Measurements from ENCODE around the gene AHDC1. TPM values are rescaled to one million over a fixed set of nuclear protein-coding genes. Genes with fewer than 3 reads are reported as not detected.
A peak's percentile ranks its signal among the peaks of the same experiment; 100 is the strongest.

AHDC1 gene
- total and polyA plus RNA-seq, 9 of the 15 experiments (the other 6 are each of a cell fraction or from before 2014, with no cell fraction given): 0.21 to 36.4 (median 4.7) TPM

DNA sequence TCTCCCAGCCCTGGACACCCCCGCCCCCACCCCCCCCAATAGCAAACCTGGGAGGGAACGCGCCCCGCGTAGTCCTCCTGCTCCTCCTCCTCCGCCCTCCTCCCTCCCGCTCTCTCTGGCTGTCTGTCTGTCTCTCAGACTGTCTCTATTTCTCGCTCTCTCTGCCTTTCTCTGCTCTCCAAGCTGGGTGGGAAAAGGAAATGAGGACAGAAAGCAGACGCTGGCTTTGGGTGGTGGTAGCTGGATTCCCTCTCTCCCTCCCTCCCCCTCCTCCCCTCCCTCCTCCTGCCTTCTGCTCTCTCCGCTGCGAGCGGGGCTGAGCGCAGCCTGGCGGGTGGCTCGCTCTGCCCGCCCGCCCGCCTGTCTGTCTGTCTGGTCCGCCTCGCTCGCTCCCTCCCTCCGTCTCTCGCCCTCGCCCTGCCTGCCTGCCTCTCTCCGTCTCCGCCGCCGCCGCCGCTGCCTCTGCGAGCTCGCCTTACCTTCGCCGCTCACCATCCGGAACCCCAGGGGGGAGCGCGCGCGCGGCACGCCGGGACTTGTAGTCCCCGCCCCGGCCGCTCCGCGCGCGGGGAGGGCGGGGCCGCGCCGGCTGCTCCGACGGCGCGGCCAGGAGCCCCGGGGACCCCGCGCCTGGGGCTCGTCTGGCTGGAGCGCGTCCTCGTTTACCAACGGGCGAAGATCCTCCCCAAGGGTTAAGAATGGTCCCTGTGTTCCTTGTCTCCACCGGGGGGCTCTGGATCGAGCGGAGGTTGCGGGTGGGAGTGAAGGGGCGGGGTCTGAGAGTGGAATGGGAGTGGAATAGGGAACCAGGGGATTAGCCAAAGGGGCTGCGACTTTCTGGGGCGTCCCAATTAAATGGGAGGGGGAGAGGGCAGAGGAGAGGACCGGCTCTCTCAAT, at the start of gene AHDC1 (continued):
- TF ChIP-seq, protein P1, sequence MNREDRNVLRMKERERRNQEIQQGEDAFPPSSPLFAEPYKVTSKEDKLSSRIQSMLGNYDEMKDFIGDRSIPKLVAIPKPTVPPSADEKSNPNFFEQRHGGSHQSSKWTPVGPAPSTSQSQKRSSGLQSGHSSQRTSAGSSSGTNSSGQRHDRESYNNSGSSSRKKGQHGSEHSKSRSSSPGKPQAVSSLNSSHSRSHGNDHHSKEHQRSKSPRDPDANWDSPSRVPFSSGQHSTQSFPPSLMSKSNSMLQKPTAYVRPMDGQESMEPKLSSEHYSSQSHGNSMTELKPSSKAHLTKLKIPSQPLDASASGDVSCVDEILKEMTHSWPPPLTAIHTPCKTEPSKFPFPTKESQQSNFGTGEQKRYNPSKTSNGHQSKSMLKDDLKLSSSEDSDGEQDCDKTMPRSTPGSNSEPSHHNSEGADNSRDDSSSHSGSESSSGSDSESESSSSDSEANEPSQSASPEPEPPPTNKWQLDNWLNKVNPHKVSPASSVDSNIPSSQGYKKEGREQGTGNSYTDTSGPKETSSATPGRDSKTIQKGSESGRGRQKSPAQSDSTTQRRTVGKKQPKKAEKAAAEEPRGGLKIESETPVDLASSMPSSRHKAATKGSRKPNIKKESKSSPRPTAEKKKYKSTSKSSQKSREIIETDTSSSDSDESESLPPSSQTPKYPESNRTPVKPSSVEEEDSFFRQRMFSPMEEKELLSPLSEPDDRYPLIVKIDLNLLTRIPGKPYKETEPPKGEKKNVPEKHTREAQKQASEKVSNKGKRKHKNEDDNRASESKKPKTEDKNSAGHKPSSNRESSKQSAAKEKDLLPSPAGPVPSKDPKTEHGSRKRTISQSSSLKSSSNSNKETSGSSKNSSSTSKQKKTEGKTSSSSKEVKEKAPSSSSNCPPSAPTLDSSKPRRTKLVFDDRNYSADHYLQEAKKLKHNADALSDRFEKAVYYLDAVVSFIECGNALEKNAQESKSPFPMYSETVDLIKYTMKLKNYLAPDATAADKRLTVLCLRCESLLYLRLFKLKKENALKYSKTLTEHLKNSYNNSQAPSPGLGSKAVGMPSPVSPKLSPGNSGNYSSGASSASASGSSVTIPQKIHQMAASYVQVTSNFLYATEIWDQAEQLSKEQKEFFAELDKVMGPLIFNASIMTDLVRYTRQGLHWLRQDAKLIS (CRISPR knock-in tag; IDR thresholded peaks at IDR 0.05): no peak
- TF ChIP-seq, protein P2, sequence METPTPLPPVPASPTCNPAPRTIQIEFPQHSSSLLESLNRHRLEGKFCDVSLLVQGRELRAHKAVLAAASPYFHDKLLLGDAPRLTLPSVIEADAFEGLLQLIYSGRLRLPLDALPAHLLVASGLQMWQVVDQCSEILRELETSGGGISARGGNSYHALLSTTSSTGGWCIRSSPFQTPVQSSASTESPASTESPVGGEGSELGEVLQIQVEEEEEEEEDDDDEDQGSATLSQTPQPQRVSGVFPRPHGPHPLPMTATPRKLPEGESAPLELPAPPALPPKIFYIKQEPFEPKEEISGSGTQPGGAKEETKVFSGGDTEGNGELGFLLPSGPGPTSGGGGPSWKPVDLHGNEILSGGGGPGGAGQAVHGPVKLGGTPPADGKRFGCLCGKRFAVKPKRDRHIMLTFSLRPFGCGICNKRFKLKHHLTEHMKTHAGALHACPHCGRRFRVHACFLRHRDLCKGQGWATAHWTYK (CRISPR knock-in tag; IDR thresholded peaks at IDR 0.05): 0 out of 2 replicates have a peak, but pooled peaks have one; percentile 62
- TF ChIP-seq, protein P3, sequence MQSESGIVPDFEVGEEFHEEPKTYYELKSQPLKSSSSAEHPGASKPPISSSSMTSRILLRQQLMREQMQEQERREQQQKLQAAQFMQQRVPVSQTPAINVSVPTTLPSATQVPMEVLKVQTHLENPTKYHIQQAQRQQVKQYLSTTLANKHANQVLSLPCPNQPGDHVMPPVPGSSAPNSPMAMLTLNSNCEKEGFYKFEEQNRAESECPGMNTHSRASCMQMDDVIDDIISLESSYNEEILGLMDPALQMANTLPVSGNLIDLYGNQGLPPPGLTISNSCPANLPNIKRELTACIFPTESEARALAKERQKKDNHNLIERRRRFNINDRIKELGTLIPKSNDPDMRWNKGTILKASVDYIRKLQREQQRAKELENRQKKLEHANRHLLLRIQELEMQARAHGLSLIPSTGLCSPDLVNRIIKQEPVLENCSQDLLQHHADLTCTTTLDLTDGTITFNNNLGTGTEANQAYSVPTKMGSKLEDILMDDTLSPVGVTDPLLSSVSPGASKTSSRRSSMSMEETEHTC (IDR thresholded peaks at IDR 0.05): no peak
- TF ChIP-seq PHF8 (IDR thresholded peaks at IDR 0.05; ENCODE audit: borderline replicate concordance, low read length): peak; percentile 69; the same call in 1 of the 2 replicates
- TF ChIP-seq ZFP30 (CRISPR knock-in tag; IDR thresholded peaks at IDR 0.05; ENCODE audit: borderline replicate concordance): no peak
- TF ChIP-seq ZBTB1 (CRISPR knock-in tag; IDR thresholded peaks at IDR 0.05; ENCODE audit: borderline replicate concordance, low read depth): no peak; the same call in 1 of the 2 replicates
- TF ChIP-seq ESRRB (CRISPR knock-in tag; IDR thresholded peaks at IDR 0.05; ENCODE audit: borderline replicate concordance): no peak
- no peak for TF ChIP-seq ZNF76 (CRISPR knock-in tag; IDR thresholded peaks at IDR 0.05; ENCODE audit: borderline replicate concordance)
- no peak for TF ChIP-seq MECOM (CRISPR knock-in tag; IDR thresholded peaks at IDR 0.05)
- no peak for TF ChIP-seq SMARCB1 (IDR thresholded peaks at IDR 0.05; ENCODE audit: insufficient read length, low read depth)

Measured in K562 (cell line).